Neutrophil (primary cell): ENCODE measurements around the gene MAPK11.

Experiments
- H3K27ac ChIP-seq: fragments of 200-600 bp; sonication (generic); 2 replicates; pipeline ENCODE4 v1.5.1; 2016; ENCODE audit warnings: mild to moderate bottlenecking, moderate library complexity
- H3K27me3 ChIP-seq: fragments of 200-600 bp; sonication (generic); 2 replicates; pipeline ENCODE4 v1.6.0; 2016; ENCODE audit warnings: mild to moderate bottlenecking
- H3K36me3 ChIP-seq: fragments of 200-600 bp; sonication (generic); 2 replicates; pipeline ENCODE4 v1.5.1; 2017
- H3K4me1 ChIP-seq, 2 experiments: fragments of 200-600 bp in 1 of 2; sonication (generic) in 1 of 2; 1 replicate in 1 of 2; 2 replicates in 1 of 2; pipeline versions ENCODE4 v1.5.1 to v1.6.1; 2013 to 2016; ENCODE audit warnings: low read depth in 1 of 2, low read length in 1 of 2, mild to moderate bottlenecking in 1 of 2, moderate library complexity in 1 of 2; ENCODE audit not compliant: control insufficient read depth in 1 of 2, insufficient read depth in 1 of 2
- H3K4me3 ChIP-seq, 2 experiments: fragments of 200-600 bp in 1 of 2; sonication (generic) in 1 of 2; 1 replicate in 1 of 2; 2 replicates in 1 of 2; pipeline ENCODE4 v1.5.1; 2013 to 2016; ENCODE audit warnings: low read depth in 1 of 2, low read length in 1 of 2, mild to moderate bottlenecking in 1 of 2, moderate library complexity in 1 of 2
- H3K9me3 ChIP-seq: fragments of 200-600 bp; sonication (generic); 2 replicates; pipeline ENCODE4 v1.5.1; 2016
- CTCF ChIP-seq: fragments of 200-600 bp; sonication (generic); IDR thresholded peaks from 2 replicates; pipeline ENCODE4 v1.5.1; 2016; ENCODE audit warnings: antibody characterized with exemption

The MAPK11 gene

DNA sequence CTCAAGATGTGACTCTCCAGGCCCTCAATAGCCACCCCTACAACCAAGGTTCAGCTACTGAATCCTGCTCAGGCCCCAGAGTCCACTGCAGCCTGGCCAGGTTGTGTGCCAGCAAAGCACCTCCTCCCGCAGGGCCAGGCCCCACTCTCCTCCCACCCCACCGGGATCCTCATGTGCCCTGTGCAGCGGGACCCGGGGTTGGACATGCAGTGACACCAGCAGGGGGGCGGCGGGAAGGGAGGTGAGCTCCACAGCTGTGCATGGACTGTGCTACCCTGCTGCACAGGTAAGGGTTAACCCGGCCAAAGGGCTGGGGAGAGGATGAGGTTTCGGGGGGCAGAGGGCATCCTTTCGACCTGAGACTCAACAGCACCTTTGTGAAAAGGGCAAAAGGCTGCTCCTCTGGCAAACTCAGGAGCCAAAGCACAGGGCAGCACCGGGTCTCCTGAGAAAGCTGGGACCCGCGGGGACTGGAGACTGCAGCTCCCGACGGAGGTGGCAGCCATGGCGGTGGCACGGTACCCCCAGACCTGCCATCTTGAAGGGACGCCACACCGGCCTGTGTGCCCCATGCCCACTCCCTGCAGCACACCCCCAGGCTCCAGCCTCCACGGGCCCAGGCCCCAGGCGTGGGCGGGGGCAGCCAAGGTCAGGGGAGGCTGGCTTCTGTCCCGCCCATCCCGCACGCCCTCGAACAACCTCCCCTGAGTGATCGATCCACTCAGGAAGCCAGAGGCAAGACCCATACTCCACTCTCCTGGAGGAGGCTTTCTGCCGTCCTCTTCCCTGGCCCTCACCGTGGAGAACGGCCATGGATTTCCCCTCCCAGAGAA, 26.7 kb upstream of the MAPK11 start:
- Histone ChIP-seq H3K36me3 (no peaks in the 10 kb centered on the region), H3K27ac (no peak overlapping the region), H3K9me3 (no peaks in the 10 kb centered on the region), H3K4me3 (no peak overlapping the region), H3K27me3 (peaks cover 90% of the 10 kb centered on the region), H3K4me1 (peaks cover 0 to 10% of the 10 kb centered on the region in 2 experiments)
- no peak for TF ChIP-seq CTCF

DNA sequence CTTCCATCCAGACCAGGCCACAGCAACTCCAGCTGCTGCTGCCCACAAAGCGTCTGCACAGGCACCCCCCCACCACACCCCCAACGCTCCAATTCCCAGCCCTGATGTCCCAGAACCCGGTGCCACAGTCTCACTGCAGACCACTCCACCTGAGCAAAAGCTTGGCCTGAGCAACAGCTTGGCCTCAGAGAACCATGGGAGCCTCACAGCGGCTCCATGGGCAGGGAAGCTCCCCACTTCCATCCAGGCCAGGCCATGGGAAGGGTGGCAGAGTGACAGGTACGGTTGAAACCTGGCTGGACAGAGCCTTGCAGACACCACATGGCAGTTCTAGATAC, 24.1 kb upstream of the MAPK11 start:
- no peak overlapping the region for H3K27ac ChIP-seq
- no peaks in the 10 kb centered on the region for H3K36me3 ChIP-seq
- no peak overlapping the region for H3K4me3 ChIP-seq
- no peak for TF ChIP-seq CTCF
- H3K4me1 ChIP-seq = peaks cover 0 to 1% of the 10 kb centered on the region in 2 experiments
- H3K27me3 ChIP-seq = peaks cover 79% of the 10 kb centered on the region
- H3K9me3 ChIP-seq = no peaks in the 10 kb centered on the region

DNA sequence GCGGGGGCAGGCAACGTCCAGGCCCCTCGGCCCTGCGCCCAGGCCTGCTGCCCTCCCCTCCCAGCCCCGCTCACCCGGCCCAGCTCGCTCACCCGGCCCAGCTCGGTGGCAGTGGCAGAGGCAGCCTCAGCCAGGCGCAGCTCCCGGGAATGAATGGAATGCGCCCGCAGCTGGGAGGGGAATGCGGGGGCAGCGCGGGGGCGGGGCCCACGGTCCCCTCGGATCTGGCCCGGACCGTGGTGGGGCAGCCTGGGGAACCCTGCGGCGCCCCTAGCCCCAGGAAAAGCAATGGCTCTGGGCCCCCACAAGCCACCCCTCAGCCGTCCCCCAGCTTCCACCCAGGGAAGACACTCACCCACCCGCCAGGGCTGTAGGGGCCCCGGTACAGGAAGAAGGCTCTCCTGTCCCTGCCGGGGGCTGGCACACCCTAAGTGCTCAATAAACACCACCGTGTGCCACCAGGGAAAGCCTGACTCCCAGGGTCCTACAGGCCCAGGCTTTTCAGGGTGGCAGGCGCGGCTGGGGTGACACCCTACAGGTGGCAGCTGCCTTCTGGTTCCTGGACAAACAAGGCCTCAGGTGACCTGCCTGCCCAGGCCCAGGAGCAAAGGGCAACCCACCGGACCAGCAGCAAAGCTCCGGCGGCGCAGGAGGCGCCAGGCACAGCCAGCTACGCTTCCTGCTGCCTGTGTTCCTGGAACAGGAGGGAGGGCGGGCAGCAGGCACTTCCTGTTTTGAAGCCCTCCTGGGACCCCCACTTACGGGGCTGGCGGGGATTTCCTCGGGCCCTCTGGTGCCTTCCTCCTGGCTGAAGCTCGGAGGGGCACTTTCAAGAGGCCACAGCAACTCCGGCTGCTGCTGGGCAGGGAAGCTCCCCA, 23.5 kb upstream of the MAPK11 start:
- no peak overlapping the region for H3K4me3 ChIP-seq
- no peak overlapping the region for H3K27ac ChIP-seq
- H3K9me3 ChIP-seq = no peaks in the 10 kb centered on the region
- TF ChIP-seq CTCF = no peak
- peaks cover 73% of the 10 kb centered on the region for H3K27me3 ChIP-seq
- H3K36me3 ChIP-seq = no peaks in the 10 kb centered on the region
- H3K4me1 ChIP-seq = no peaks in the 10 kb centered on the region

DNA sequence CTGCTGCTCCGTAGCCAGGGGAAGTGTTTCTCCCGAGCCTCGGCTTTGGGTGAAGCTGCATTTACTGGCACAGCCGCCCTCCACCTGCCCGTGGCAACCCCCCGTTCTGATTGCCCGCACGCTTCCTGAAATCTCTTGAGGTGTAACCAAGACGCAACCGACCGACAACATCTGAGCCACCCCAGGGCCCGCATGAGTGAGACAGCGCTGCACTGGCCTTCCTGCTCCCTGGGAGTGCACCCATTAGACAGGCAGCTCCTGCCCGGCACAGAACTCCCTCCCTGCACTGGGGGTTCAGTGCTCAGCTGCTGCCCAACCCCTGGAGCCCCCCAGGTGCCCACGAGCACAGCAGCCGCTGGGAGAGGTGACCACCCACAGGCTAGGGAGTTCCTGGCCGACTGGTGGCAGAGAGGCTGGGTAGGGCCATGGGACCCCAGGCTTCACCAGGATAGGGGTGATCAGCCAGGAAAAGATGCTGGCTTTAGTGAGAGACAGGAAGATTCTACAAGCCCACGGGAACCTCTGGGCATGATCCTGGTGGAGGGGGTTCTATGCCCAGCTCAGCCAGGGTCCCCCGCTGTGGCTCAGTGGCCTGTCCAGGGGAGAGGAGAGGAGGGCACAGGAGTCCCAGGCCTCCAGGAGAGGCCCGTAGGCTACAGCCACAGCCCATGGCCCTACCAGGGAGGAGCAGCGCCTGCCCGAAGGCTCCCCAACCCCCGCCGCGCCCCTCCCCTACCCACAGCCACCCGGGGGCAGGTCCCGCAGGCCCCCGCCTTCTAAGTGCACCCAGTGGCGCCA, 22.7 kb upstream of the MAPK11 start:
- no peak overlapping the region for H3K27ac ChIP-seq
- no peak overlapping the region for H3K4me3 ChIP-seq
- H3K36me3 ChIP-seq = no peaks in the 10 kb centered on the region
- H3K27me3 ChIP-seq = peaks cover 64% of the 10 kb centered on the region
- no peaks in the 10 kb centered on the region for H3K9me3 ChIP-seq
- H3K4me1 ChIP-seq = no peaks in the 10 kb centered on the region
- no peak for TF ChIP-seq CTCF

DNA sequence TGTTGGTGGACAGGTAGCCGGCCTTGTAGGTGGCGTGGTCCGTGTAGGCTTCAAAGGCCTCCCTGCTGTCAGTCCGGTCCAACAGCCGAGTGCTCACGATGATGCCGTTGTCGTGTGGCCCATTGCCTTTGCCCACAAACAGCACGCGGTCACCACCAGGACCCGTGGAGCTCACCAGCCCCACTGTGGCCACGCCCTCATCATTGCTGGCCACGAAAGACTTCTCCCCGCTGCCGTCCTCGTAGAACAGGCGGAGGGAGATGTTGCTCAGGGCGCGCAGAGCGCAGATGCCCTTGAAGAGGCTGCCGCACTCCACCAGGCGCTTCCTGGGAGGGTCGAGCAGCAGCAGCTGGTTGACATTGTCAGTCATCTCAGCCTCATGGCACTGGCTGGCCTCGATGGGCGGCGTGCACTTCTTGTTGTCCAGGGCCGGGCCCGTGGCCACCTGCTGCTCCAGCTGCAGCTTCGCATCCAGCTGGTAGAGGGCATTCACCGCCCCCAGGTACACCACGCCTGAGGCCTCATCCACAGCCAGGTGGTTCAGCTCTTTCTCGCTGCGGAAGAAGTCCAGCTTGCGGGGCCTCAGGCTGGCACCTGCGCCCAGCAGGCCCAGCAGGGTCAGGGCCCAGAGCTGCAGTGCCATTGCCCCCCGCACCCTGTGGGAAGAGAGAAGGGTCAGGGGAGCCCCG, 19.9 kb upstream of the MAPK11 start:
- Histone ChIP-seq H3K27me3 (peaks cover 45% of the 10 kb centered on the region), H3K4me1 (no peaks in the 10 kb centered on the region), H3K36me3 (no peaks in the 10 kb centered on the region), H3K4me3 (no peak overlapping the region), H3K9me3 (no peaks in the 10 kb centered on the region), H3K27ac (no peak overlapping the region)
- no peak for TF ChIP-seq CTCF
